Osteocyte (in vitro differentiated cells): ENCODE measurements around the gene KIAA0930. TPM values are rescaled to one million over a fixed set of nuclear protein-coding genes. Genes with fewer than 3 reads are reported as not detected.
"Not testable (repeated sequence)": the region's sequence is repeated elsewhere in the genome, so short reads cannot be mapped to it uniquely, and the experiment has no call there.

Experiments used
- DNase-seq: peaks from one replicate; pipeline ENCODE4 v3.0.0; 2021; ENCODE audit warnings: mixed read lengths; ENCODE audit not compliant: unreplicated experiment; ENCODE audit errors: extremely low spot score
- H3K27ac Mint-ChIP-seq: one replicate; pipeline ENCODE4 v1.8.0; 2021; ENCODE audit warnings: mild to moderate bottlenecking, mixed read lengths; ENCODE audit not compliant: unreplicated experiment
- H3K27me3 Mint-ChIP-seq: one replicate; pipeline ENCODE4 v1.8.0; 2021; ENCODE audit warnings: mixed read lengths; ENCODE audit not compliant: unreplicated experiment
- H3K36me3 Mint-ChIP-seq: one replicate; pipeline ENCODE4 v1.8.0; 2021; ENCODE audit warnings: mixed read lengths; ENCODE audit not compliant: unreplicated experiment
- H3K4me1 Mint-ChIP-seq: one replicate; pipeline ENCODE4 v1.8.0; 2021; ENCODE audit warnings: mixed read lengths; ENCODE audit not compliant: unreplicated experiment
- H3K4me3 Mint-ChIP-seq: one replicate; pipeline ENCODE4 v1.8.0; 2021; ENCODE audit warnings: mild to moderate bottlenecking, moderate library complexity, mixed read lengths; ENCODE audit not compliant: unreplicated experiment
- H3K9me3 Mint-ChIP-seq: one replicate; pipeline ENCODE4 v1.8.0; 2021; ENCODE audit warnings: mixed read lengths; ENCODE audit not compliant: unreplicated experiment
- total RNA-seq: library from RNA; stranded (reverse); gene quantifications from 2 replicates; pipeline ENCODE4 v1.2.1, GENCODE V29; 2021
- TF ChIP-seq, protein P1 (sequence below): fragments of 200-600 bp; sonication (generic); IDR thresholded peaks from 2 replicates; pipeline ENCODE4 v1.5.0; 2021; ENCODE audit warnings: antibody characterized with exemption, mild to moderate bottlenecking, moderate library complexity

The KIAA0930 gene
- total RNA-seq, 1 donor from 2014 or later = 53.1 TPM

DNA sequence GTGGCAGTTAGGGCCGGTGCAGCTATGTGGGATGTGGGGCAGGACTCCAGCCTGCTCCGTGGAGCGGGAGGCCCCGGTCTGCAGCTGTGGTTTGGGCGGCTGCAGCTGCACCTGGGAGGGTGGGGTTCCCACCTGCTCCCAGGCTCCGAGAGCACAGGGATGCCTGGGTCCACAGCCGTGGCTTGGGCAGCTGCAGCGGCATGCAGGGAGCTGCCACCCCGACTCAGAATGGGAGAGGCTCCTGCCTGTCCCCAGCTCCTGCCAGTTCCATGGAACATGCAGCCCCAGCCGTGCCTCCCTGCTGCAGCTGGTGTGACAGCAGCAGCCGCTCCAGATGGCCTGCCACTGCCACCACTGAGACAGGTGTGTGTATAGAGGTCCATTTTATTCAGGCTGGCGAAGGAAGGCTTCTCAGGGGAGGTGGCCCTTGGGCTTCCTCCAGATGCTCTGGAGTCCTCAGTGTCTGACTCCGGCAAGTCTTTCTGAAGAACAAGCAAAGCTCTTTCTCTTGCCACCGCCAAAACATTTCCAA lies 22.3 kb upstream of the KIAA0930 start:
- peaks cover 11% of the 10 kb centered on the region for H3K4me1 Mint-ChIP-seq
- no peaks in the 10 kb centered on the region for H3K27me3 Mint-ChIP-seq
- H3K9me3 Mint-ChIP-seq = no peaks in the 10 kb centered on the region
- TF ChIP-seq, protein P1, sequence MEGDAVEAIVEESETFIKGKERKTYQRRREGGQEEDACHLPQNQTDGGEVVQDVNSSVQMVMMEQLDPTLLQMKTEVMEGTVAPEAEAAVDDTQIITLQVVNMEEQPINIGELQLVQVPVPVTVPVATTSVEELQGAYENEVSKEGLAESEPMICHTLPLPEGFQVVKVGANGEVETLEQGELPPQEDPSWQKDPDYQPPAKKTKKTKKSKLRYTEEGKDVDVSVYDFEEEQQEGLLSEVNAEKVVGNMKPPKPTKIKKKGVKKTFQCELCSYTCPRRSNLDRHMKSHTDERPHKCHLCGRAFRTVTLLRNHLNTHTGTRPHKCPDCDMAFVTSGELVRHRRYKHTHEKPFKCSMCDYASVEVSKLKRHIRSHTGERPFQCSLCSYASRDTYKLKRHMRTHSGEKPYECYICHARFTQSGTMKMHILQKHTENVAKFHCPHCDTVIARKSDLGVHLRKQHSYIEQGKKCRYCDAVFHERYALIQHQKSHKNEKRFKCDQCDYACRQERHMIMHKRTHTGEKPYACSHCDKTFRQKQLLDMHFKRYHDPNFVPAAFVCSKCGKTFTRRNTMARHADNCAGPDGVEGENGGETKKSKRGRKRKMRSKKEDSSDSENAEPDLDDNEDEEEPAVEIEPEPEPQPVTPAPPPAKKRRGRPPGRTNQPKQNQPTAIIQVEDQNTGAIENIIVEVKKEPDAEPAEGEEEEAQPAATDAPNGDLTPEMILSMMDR = no peak
- no peak overlapping the region for H3K4me3 Mint-ChIP-seq
- H3K36me3 Mint-ChIP-seq = no peaks in the 10 kb centered on the region
- DNase-seq = no peak
- H3K27ac Mint-ChIP-seq = no peak overlapping the region

DNA sequence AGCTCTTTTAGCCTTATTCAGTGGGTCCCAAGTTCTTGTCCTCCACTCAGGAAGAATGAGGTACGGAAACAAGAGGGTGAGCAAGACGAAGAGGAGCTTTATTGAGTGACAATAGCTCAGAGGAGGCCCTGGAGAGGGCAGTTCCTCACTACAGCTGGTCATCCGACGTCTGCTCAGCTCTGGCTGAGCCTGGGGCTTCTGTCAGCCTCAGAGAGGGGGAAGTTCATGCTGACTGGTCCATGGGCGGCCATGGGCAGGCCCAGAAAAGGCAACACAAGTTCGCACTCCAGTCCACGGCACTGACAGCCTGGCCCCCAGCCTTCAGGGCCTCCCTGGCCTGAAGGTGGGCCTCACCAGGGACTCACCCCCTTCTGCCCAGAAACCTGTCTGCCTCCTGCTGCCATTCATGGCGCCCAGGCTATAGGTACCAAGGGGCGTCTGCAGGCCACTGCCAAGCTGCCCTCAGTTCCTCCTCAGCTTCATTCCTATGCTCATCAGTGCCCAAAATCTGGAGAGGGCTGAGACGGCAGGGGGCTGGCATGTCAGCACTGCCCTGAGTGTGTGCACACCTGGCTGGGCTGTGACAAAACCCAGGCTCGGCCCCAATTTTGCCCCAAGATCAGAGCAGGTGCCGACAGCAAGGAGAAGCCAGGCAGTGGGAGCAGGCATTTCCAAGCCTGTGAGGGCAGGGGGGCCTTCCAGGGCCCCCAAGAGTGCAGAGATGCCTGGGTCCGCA lies 21.7 kb upstream of the KIAA0930 start:
- Mint-ChIP-seq H3K36me3 (no peaks in the 10 kb centered on the region), H3K9me3 (no peaks in the 10 kb centered on the region), H3K27me3 (no peaks in the 10 kb centered on the region), H3K27ac (no peak overlapping the region), H3K4me1 (peaks cover 11% of the 10 kb centered on the region), H3K4me3 (no peak overlapping the region)
- no peak for DNase-seq
- TF ChIP-seq, protein P1 = no peak

DNA sequence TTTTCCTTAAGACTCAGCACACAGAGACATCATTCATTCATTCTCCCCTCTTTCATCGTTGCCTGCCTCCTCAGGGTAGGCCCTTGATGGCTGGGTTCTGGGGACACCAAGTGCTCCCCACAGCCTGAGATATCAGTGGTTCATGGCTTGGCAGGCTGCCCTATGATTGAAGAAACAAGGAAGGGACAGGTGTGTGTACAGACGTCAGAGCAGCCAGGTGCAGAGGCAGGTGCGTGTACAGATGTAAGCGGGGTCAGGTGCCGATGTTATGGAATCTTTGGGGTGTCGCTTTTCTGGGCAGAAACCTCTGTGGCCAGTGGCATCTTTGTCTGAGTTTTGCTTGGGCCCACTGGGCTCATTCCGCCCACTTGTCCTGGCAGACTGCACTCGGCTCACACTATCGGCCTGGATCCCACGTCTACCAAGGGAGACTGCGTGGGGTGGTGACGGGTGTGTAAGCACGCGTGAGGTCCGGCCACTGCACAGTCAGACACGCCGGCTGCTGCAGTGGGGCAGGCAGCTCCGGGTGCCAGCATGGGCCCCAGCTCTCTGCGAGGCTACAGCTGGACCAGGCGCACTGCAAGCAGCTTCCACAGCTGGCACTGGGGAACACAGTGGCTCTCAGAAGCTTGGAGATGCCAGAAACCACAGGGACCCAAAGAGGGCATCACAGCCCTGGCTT lies 20.9 kb upstream of the KIAA0930 start:
- Mint-ChIP-seq H3K4me3 (no peak overlapping the region), H3K4me1 (peaks cover 11% of the 10 kb centered on the region), H3K27me3 (no peaks in the 10 kb centered on the region), H3K27ac (no peak overlapping the region), H3K36me3 (no peaks in the 10 kb centered on the region), H3K9me3 (no peaks in the 10 kb centered on the region)
- TF ChIP-seq, protein P1 = no peak
- no peak for DNase-seq

DNA sequence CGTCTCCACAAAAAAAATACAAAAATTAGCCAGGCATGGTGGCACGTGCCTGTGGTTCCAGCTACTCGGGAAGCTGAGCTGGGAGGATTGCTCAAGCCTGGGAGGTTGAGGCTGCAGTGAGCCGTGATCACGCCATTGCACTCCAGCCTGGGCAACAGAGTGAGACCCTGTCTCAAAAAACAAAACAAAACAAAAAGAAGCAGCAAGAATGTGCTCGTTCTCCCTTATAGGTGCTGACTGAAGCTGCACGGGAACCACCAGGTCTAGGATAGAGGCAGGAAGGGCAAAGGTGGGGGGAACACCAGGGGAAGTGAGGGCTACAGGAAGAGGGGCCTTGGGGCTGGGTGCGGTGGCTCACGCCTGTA lies 19.7 kb upstream of the KIAA0930 start:
- H3K27ac Mint-ChIP-seq, H3K27me3 Mint-ChIP-seq, H3K36me3 Mint-ChIP-seq, H3K9me3 Mint-ChIP-seq, H3K4me3 Mint-ChIP-seq, DNase-seq: not testable (repeated sequence)
- peaks cover 11% of the 10 kb centered on the region for H3K4me1 Mint-ChIP-seq

DNA sequence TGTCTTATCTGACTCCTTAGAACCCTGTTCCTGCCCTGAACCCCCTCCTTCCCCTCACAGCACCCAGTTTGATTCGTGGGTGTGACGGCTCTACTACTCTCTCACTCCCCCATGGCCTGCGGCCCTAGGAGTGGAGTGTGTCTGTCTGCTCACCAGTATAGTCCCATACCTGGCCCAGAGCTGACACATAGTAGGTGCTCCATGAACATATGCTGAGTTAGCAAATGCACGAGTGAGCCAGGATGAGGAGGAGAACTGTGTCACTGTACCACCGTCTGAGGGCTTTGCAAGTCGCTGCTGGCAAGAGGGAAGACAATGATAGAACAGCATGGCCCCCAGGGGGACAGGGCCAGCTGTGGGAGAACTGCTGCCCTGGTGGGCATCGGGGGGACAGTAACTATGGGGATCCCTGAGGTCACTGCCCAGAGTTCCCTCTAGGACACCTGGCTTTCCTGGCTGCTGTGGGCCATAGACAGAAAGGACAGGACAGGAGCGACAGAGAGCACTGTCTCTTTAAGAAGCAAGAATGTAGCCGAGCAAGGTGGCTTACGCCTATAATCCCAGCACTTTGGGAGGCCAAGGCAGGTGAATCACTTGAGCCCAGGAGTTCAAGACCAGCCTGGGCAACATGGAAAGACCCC lies 19.2 kb upstream of the KIAA0930 start:
- no peaks in the 10 kb centered on the region for H3K27me3 Mint-ChIP-seq
- H3K4me3 Mint-ChIP-seq = no peak overlapping the region
- TF ChIP-seq, protein P1 = no peak
- no peaks in the 10 kb centered on the region for H3K9me3 Mint-ChIP-seq
- H3K36me3 Mint-ChIP-seq = no peaks in the 10 kb centered on the region
- peaks cover 11% of the 10 kb centered on the region for H3K4me1 Mint-ChIP-seq
- DNase-seq = no peak
- no peak overlapping the region for H3K27ac Mint-ChIP-seq

DNA sequence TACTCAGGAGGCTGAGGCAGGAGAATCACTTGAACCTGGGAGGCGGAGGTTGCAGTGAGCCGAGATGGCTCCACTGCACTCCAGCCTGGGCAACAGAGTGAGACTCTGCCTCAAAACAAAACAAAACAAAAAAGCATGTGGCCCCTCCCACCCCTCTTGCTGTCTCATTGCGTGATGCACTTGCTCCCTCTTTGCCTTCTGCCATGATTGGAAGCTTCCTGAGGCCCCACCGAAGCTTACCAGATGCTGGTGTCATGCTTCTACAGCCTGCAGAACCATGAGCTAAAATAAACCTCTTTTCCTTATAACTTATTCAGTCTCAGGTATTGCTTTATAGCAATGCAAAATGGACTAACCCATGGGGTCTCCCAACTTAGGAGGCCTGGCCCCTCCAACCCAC lies 17.2 kb upstream of the KIAA0930 start:
- H3K36me3 Mint-ChIP-seq, H3K27me3 Mint-ChIP-seq, H3K4me3 Mint-ChIP-seq, H3K4me1 Mint-ChIP-seq, H3K9me3 Mint-ChIP-seq, DNase-seq, H3K27ac Mint-ChIP-seq: not testable (repeated sequence)
